Erythroblast (primary cell): ENCODE measurements around the gene SH3BP5L.

Experiments
- GATA1 ChIP-seq: IDR thresholded peaks from 2 replicates; pipeline ENCODE4 v1.6.1; 2011; ENCODE audit warnings: low read depth, mild to moderate bottlenecking, control low read depth, low read length, moderate library complexity
- POLR2A ChIP-seq: IDR thresholded peaks from 2 replicates; pipeline ENCODE4 v1.6.1; 2011; ENCODE audit warnings: mild to moderate bottlenecking, low read length

DNA sequence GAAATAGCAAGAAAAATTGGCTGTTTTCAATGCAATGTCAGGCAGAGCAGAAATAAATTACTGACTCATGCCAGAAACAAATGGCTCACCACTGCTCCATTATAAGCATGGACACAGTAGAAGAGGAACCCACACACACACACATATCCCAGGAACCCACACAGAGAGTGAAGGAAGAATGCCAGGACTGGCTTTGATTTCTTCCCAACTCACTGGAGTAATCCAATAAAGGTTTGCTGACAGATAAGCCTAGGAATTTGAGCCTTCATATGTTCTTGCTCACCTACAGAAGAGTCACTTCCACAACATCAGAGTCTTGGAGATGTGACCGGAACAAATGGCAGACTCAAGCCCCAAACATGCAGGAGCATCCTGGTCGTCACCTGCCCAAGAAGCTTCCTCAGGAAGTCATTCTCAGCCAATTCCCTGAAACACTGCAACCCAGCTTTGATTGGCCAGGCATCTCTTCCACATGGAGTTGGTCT is 2.2 kb downstream of the SH3BP5L start:
- no peak for TF ChIP-seq POLR2A
- no peak for TF ChIP-seq GATA1
